DOHH2 (cell line): Measurements from ENCODE around the gene ETFA.

Experiments
- CTCF ChIP-seq: fragments of 200-600 bp; sonication (generic); IDR thresholded peaks from one replicate; pipeline ENCODE4 v1.5.1; 2014; ENCODE audit warnings: antibody characterized with exemption, mild to moderate bottlenecking, low read depth, low read length; ENCODE audit not compliant: poor library complexity, severe bottlenecking
- EZH2phosphoT487 ChIP-seq: fragments of 200-600 bp; sonication (generic); IDR thresholded peaks from 2 replicates; pipeline ENCODE4 v1.6.1; 2017; ENCODE audit warnings: borderline replicate concordance, mild to moderate bottlenecking, antibody characterized with exemption, low read length, moderate library complexity, mixed read lengths

- TF ChIP-seq CTCF (no peak), EZH2phosphoT487 (no peak)
These were observed 103.0 kb downstream of the ETFA start for GRCh38 chr15:76208084-76208785.
